ENCODE results near the gene AP1M2.
"Not testable (repeated sequence)": the region's sequence is repeated elsewhere in the genome, so short reads cannot be mapped to it uniquely, and the experiment has no call there.

AP1M2 gene

GRCh38 chr19:10543059-10543419 is 44.1 kb downstream of the AP1M2 start:
- DNase-seq (ENCODE audit: low read depth in 4 of 4, low spot score in 1 of 4), result no peak

- not testable (repeated sequence) for DNase-seq (ENCODE audit: low read depth in 4 of 4, low spot score in 1 of 4)
Measured at GRCh38 chr19:10539016-10539415, 48.1 kb downstream of the AP1M2 start.

- DNase-seq (ENCODE audit: low read depth in 4 of 4, low spot score in 1 of 4), result no peak
Measured at GRCh38 chr19:10538204-10538983, 48.7 kb downstream of the AP1M2 start.

GRCh38 chr19:10537668-10538067 is 49.4 kb downstream of the AP1M2 start:
- no peak for DNase-seq (ENCODE audit: low read depth in 4 of 4, low spot score in 1 of 4)

- no peak for DNase-seq (ENCODE audit: low read depth in 4 of 4, low spot score in 1 of 4)
Measured at GRCh38 chr19:10535613-10536012, 51.5 kb downstream of the AP1M2 start.

GRCh38 chr19:10533646-10534386 is 53.3 kb downstream of the AP1M2 start:
- no peak for DNase-seq (ENCODE audit: low read depth in 4 of 4, low spot score in 1 of 4)

GRCh38 chr19:10532457-10532856 is 54.7 kb downstream of the AP1M2 start:
- no peak for DNase-seq (ENCODE audit: low read depth in 4 of 4, low spot score in 1 of 4)

- DNase-seq (ENCODE audit: low read depth in 4 of 4, low spot score in 1 of 4), result not testable (repeated sequence)
Measured at GRCh38 chr19:10526887-10527286, 60.2 kb downstream of the AP1M2 start.

- DNase-seq (ENCODE audit: low read depth in 4 of 4, low spot score in 1 of 4), result no peak
Measured at GRCh38 chr19:10525636-10526035, 61.5 kb downstream of the AP1M2 start.

- DNase-seq (ENCODE audit: low read depth in 4 of 4, low spot score in 1 of 4), result no peak
Measured at GRCh38 chr19:10523135-10523636, 63.9 kb downstream of the AP1M2 start.
